ENCODE data around the gene LRRTM4. TPM values are rescaled to one million over a fixed set of nuclear protein-coding genes. Genes with fewer than 3 reads are reported as not detected.
"Not testable (repeated sequence)": the region's sequence is repeated elsewhere in the genome, so short reads cannot be mapped to it uniquely, and the experiment has no call there.

Gene LRRTM4
- polyA plus RNA-seq, 1 donor: 0.89 TPM

GRCh38 chr2:77310416-77310815, 211.8 kb downstream of the LRRTM4 start:
- DNase-seq: no peak

GRCh38 chr2:77309725-77310124, 212.5 kb downstream of the LRRTM4 start:
- DNase-seq: no peak

- no peak for DNase-seq
Measured at GRCh38 chr2:77301441-77301840, 220.7 kb downstream of the LRRTM4 start.

- DNase-seq: no peak
Measured at GRCh38 chr2:77296791-77297190, 225.4 kb downstream of the LRRTM4 start.

- DNase-seq: no peak
Measured at GRCh38 chr2:77294474-77294873, 227.7 kb downstream of the LRRTM4 start.

- no peak for DNase-seq
Measured at GRCh38 chr2:77284353-77284752, 237.8 kb downstream of the LRRTM4 start.

GRCh38 chr2:77271262-77271661, 250.9 kb downstream of the LRRTM4 start:
- no peak for DNase-seq

- DNase-seq: no peak
Measured at GRCh38 chr2:77270433-77270832, 251.7 kb downstream of the LRRTM4 start.

GRCh38 chr2:77268626-77269025, 253.6 kb downstream of the LRRTM4 start:
- no peak for DNase-seq

GRCh38 chr2:77232909-77233425, 289.2 kb downstream of the LRRTM4 start:
- DNase-seq: no peak

GRCh38 chr2:77228391-77228790, 293.8 kb downstream of the LRRTM4 start:
- DNase-seq: peak; percentile 5

GRCh38 chr2:77210725-77211124, 311.5 kb downstream of the LRRTM4 start:
- no peak for DNase-seq

GRCh38 chr2:77207331-77207730, 314.8 kb downstream of the LRRTM4 start:
- no peak for DNase-seq

GRCh38 chr2:77201755-77202154, 320.4 kb downstream of the LRRTM4 start:
- DNase-seq: no peak

- DNase-seq: no peak
Measured at GRCh38 chr2:77199411-77199810, 322.8 kb downstream of the LRRTM4 start.

- DNase-seq: no peak
Measured at GRCh38 chr2:77193858-77194448, 328.2 kb downstream of the LRRTM4 start.

- DNase-seq: no peak
Measured at GRCh38 chr2:77192811-77193289, 329.3 kb downstream of the LRRTM4 start.

- no peak for DNase-seq
Measured at GRCh38 chr2:77191665-77192064, 330.5 kb downstream of the LRRTM4 start.

- no peak for DNase-seq
Measured at GRCh38 chr2:77190721-77191346, 331.3 kb downstream of the LRRTM4 start.

- DNase-seq: no peak
Measured at GRCh38 chr2:77185052-77185451, 337.1 kb downstream of the LRRTM4 start.

- DNase-seq: no peak
Measured at GRCh38 chr2:77179297-77179696, 342.9 kb downstream of the LRRTM4 start.

- not testable (repeated sequence) for DNase-seq
Measured at GRCh38 chr2:77175266-77175780, 346.9 kb downstream of the LRRTM4 start.

GRCh38 chr2:77169426-77169825, 352.8 kb downstream of the LRRTM4 start:
- no peak for DNase-seq

- not testable (repeated sequence) for DNase-seq
Measured at GRCh38 chr2:77164021-77164420, 358.2 kb downstream of the LRRTM4 start.
